HepG2 (cell line): ENCODE measurements around the gene POLE4. TPM values are rescaled to one million over a fixed set of nuclear protein-coding genes. Genes with fewer than 3 reads are reported as not detected.

Experiments
- AKNA ChIP-seq: sonication (generic); formaldehyde crosslinking; IDR thresholded peaks from 2 replicates; pipeline ENCODE4 v1.4.0; 2020; ENCODE audit warnings: missing genetic modification reagents, borderline replicate concordance
- CEBPB ChIP-seq: IDR thresholded peaks from 2 replicates; pipeline ENCODE4 v1.6.1; 2011; ENCODE audit warnings: low read depth, low read length, improper control_type of control experiment, borderline replicate concordance
- DDIT3 ChIP-seq: sonication (generic); formaldehyde crosslinking; IDR thresholded peaks from 2 replicates; pipeline ENCODE4 v1.4.0; 2020; ENCODE audit warnings: mild to moderate bottlenecking, missing genetic modification reagents
- E2F1 ChIP-seq: sonication (generic); formaldehyde crosslinking; IDR thresholded peaks from 2 replicates; pipeline ENCODE4 v1.5.0; 2020; ENCODE audit warnings: missing genetic modification reagents
- HNRNPLL ChIP-seq: fragments of 200-400 bp; formaldehyde crosslinking; IDR thresholded peaks from 2 replicates; pipeline ENCODE4 v1.6.1; 2017; ENCODE audit warnings: mild to moderate bottlenecking, low read depth, low read length; ENCODE audit not compliant: poor library complexity, severe bottlenecking
- NFYB ChIP-seq: sonication (generic); formaldehyde crosslinking; IDR thresholded peaks from 2 replicates; pipeline ENCODE4 v1.4.0; 2020; ENCODE audit warnings: missing genetic modification reagents
- SNRNP70 ChIP-seq: fragments of 200-400 bp; formaldehyde crosslinking; IDR thresholded peaks from 2 replicates; pipeline ENCODE4 v1.6.1; 2017; ENCODE audit warnings: mild to moderate bottlenecking, low read depth, low read length, moderate library complexity
- ZBTB7B ChIP-seq: sonication (generic); formaldehyde crosslinking; IDR thresholded peaks from 2 replicates; pipeline ENCODE4 v1.4.0; 2020; ENCODE audit warnings: missing genetic modification reagents
- ZHX1 ChIP-seq: sonication (generic); formaldehyde crosslinking; IDR thresholded peaks from 2 replicates; pipeline ENCODE4 v1.8.1; 2022; ENCODE audit warnings: low read depth, mild to moderate bottlenecking, missing genetic modification reagents
- ZKSCAN5 ChIP-seq: sonication (generic); formaldehyde crosslinking; IDR thresholded peaks from 2 replicates; pipeline ENCODE4 v1.5.1; 2020; ENCODE audit warnings: mild to moderate bottlenecking, missing genetic modification reagents
- ZNF121 ChIP-seq: sonication (generic); formaldehyde crosslinking; IDR thresholded peaks from 2 replicates; pipeline ENCODE4 v1.5.0; 2020; ENCODE audit warnings: mild to moderate bottlenecking, missing genetic modification reagents
- ZNF431 ChIP-seq: sonication (generic); formaldehyde crosslinking; IDR thresholded peaks from 2 replicates; pipeline ENCODE4 v1.9.0; 2022; ENCODE audit warnings: missing genetic modification reagents, low read depth, mild to moderate bottlenecking, borderline replicate concordance
- ZNF563 ChIP-seq: sonication (generic); formaldehyde crosslinking; IDR thresholded peaks from 2 replicates; pipeline ENCODE4 v1.8.0; 2022; ENCODE audit warnings: mild to moderate bottlenecking, moderate library complexity, missing genetic modification reagents
- ZNF574 ChIP-seq: sonication (generic); formaldehyde crosslinking; IDR thresholded peaks from 2 replicates; pipeline ENCODE4 v1.4.0; 2020; ENCODE audit warnings: missing genetic modification reagents
- ZNF605 ChIP-seq: sonication (generic); formaldehyde crosslinking; IDR thresholded peaks from 2 replicates; pipeline ENCODE4 v1.8.0; 2022; ENCODE audit warnings: mild to moderate bottlenecking, missing genetic modification reagents
- ZNF839 ChIP-seq: sonication (generic); formaldehyde crosslinking; IDR thresholded peaks from 2 replicates; pipeline ENCODE4 v1.4.0; 2020; ENCODE audit warnings: missing genetic modification reagents, mild to moderate bottlenecking, borderline replicate concordance
- polyA plus RNA-seq, 8 experiments: library from polyadenylated mRNA; depleted of rRNA in 3 of 8; stranded (reverse) in 7 of 8; unstranded in 1 of 8; fragments of >200 nt; fragmentation: Illumina TruSeq in 4 of 8; extraction: Trizol in 4 of 8; gene quantifications; 2 replicates each; pipeline versions ENCODE4 v1.2.1 to v1.2.3, GENCODE V29; 2011 to 2016; ENCODE audit warnings: low read depth in 4 of 8, missing spikeins in 1 of 8, mixed read lengths in 1 of 8; ENCODE audit not compliant: insufficient read depth in 1 of 8
- total RNA-seq, 5 experiments: library from RNA; depleted of rRNA; stranded (reverse); fragments of >200 nt; fragmentation: Illumina TruSeq; extraction: Trizol; gene quantifications; 2 replicates each; pipeline ENCODE4 v1.2.3, GENCODE V29; 2016; ENCODE audit warnings: low read depth in 1 of 5

Gene POLE4
- total and polyA plus RNA-seq, 2 of the 13 experiments (the other 11 are each of a cell fraction or from before 2014, with no cell fraction given): 106 to 116 TPM

- TF ChIP-seq DDIT3 (peak; percentile 33; the same call in 1 of the 2 replicates), ZHX1 (peak; percentile 98), ZNF563 (CRISPR knock-in tag) (peak; percentile 100), ZNF574 (CRISPR knock-in tag) (peak; percentile 86), E2F1 (CRISPR knock-in tag) (peak; percentile 95), ZBTB7B (no peak; the same call in 1 of the 2 replicates), ZNF121 (CRISPR knock-in tag) (peak; percentile 84; the same call in 1 of the 2 replicates), HNRNPLL (peak; percentile 93), ZNF431 (CRISPR knock-in tag) (peak; percentile 99), CEBPB (no peak), AKNA (CRISPR knock-in tag) (peak; percentile 94), ZNF839 (CRISPR knock-in tag) (0 out of 2 replicates have a peak, but pooled peaks have one; percentile 62), SNRNP70 (no peak), NFYB (CRISPR knock-in tag) (peak; percentile 44), ZKSCAN5 (CRISPR knock-in tag) (no peak), ZNF605 (CRISPR knock-in tag) (peak; percentile 99)
These were observed at the start of gene POLE4 (continued) for GRCh38 chr2:74958274-74959105.
